GM23248 (cell line): Measurements from ENCODE around the gene ZEB1. TPM values are rescaled to one million over a fixed set of nuclear protein-coding genes. Genes with fewer than 3 reads are reported as not detected.
A peak's percentile ranks its signal among the peaks of the same experiment; 100 is the strongest.

Experiments
- DNase-seq: peaks from one replicate; pipeline ENCODE4 v3.0.0-alpha.2; 2015
- H2AFZ ChIP-seq: fragments of 200-600 bp; sonication (generic); 2 replicates; pipeline ENCODE4 v1.6.1; 2016; ENCODE audit warnings: antibody characterized with exemption
- H3F3A ChIP-seq: fragments of 200-600 bp; sonication (generic); 2 replicates; pipeline ENCODE4 v1.6.1; 2016; ENCODE audit warnings: mild to moderate bottlenecking, antibody characterized with exemption, mixed run types; ENCODE audit not compliant: insufficient read depth
- H3K27ac ChIP-seq: fragments of 200-600 bp; sonication (generic); 2 replicates; pipeline ENCODE4 v1.5.1; 2016; ENCODE audit warnings: mild to moderate bottlenecking
- H3K27me3 ChIP-seq: fragments of 200-600 bp; sonication (generic); replicated peaks from 2 replicates; pipeline ENCODE4 v1.6.1; 2016; ENCODE audit warnings: mild to moderate bottlenecking; ENCODE audit not compliant: insufficient read depth
- H3K36me3 ChIP-seq: fragments of 200-600 bp; sonication (generic); 2 replicates; pipeline ENCODE4 v1.6.1; 2016; ENCODE audit warnings: low read depth, mild to moderate bottlenecking
- H3K4me1 ChIP-seq: fragments of 200-600 bp; sonication (generic); 2 replicates; pipeline ENCODE4 v1.6.1; 2016; ENCODE audit warnings: mild to moderate bottlenecking; ENCODE audit not compliant: insufficient read depth
- H3K4me2 ChIP-seq: fragments of 200-600 bp; sonication (generic); one replicate; pipeline ENCODE4 v1.6.1; 2016; ENCODE audit warnings: mild to moderate bottlenecking; ENCODE audit not compliant: unreplicated experiment
- H3K4me3 ChIP-seq: fragments of 200-600 bp; sonication (generic); 2 replicates; pipeline ENCODE4 v1.5.1; 2016; ENCODE audit warnings: mild to moderate bottlenecking
- H3K79me2 ChIP-seq: fragments of 200-600 bp; sonication (generic); 2 replicates; pipeline ENCODE4 v1.6.1; 2016; ENCODE audit warnings: mild to moderate bottlenecking; ENCODE audit not compliant: insufficient read depth
- H3K9ac ChIP-seq: fragments of 200-600 bp; sonication (generic); 2 replicates; pipeline ENCODE4 v1.6.1; 2016; ENCODE audit warnings: mild to moderate bottlenecking
- H3K9me2 ChIP-seq: fragments of 200-600 bp; sonication (generic); 2 replicates; pipeline ENCODE4 v1.6.1; 2016; ENCODE audit warnings: mixed run types, mild to moderate bottlenecking, moderate library complexity; ENCODE audit not compliant: insufficient read depth
- H3K9me3 ChIP-seq: fragments of 200-600 bp; sonication (generic); one replicate; pipeline ENCODE4 v1.6.1; 2017; ENCODE audit warnings: low read depth
- H4K20me1 ChIP-seq: fragments of 200-600 bp; sonication (generic); 2 replicates; pipeline ENCODE4 v1.6.0; 2016; ENCODE audit not compliant: insufficient read depth
- EZH2 ChIP-seq: fragments of 200-600 bp; sonication (generic); IDR thresholded peaks from 2 replicates; pipeline ENCODE4 v1.6.1; 2018; ENCODE audit warnings: antibody characterized with exemption, mild to moderate bottlenecking; ENCODE audit not compliant: insufficient read depth, poor library complexity, severe bottlenecking
- EZH2phosphoT487 ChIP-seq: fragments of 200-600 bp; sonication (generic); IDR thresholded peaks from 2 replicates; pipeline ENCODE4 v1.6.1; 2018; ENCODE audit warnings: antibody characterized with exemption, moderate library complexity, mild to moderate bottlenecking, low read depth; ENCODE audit not compliant: insufficient read depth
- WGBS, 2 experiments: methylation state at CpG; one replicate each; pipeline ENCODE4 v1.1.6; 2015 to 2017; ENCODE audit warnings: low lambda C conversion rate in 2 of 2, low coverage in 1 of 2; ENCODE audit errors: missing lambda C conversion rate in 2 of 2; 5-methylcytosine and 5-hydroxymethylcytosine counted together
- in situ Hi-C: fragments of 300-500 bp; cut with MboI; formaldehyde crosslinking; loops from 2 replicates; pipeline ENCODE4 v1.15.0; 2020
- polyA plus RNA-seq: library from polyadenylated mRNA; unstranded; fragments of >200 nt; fragmentation: Nextera tagmentation; extraction: Ambion mirVana; gene quantifications from 2 replicates; pipeline ENCODE4 v1.2.1, GENCODE V29; 2016
- total RNA-seq: library from RNA; depleted of rRNA; stranded (reverse); fragments of >200 nt; shearing (Covaris generic); gene quantifications from 2 replicates; pipeline ENCODE4 v1.2.3, GENCODE V29; 2014

ZEB1 gene
- total and polyA plus RNA-seq, 2 experiments from 2014 or later, result 62.0 to 69.8 TPM

- no peaks in the 10 kb centered on the region for H3K9me3 ChIP-seq
- H3K27me3 ChIP-seq, result no peaks in the 10 kb centered on the region
- peaks cover 20% of the 10 kb centered on the region for H3K36me3 ChIP-seq
- H3K4me2 ChIP-seq, result no peak overlapping the region
- no peak for DNase-seq
- H3K4me1 ChIP-seq, result peaks cover 30% of the 10 kb centered on the region
- no peaks in the 10 kb centered on the region for H4K20me1 ChIP-seq
- no peak overlapping the region for H3K4me3 ChIP-seq
- peaks cover 100% of the 10 kb centered on the region for H3K79me2 ChIP-seq
- in situ Hi-C loops, result no loop called here
- H2AFZ ChIP-seq, result no peak overlapping the region
- H3K27ac ChIP-seq, result no peak overlapping the region
- H3F3A ChIP-seq, result peaks cover 30% of the 10 kb centered on the region; the same call in 1 of the 2 replicates
- H3K9ac ChIP-seq, result no peak overlapping the region
- WGBS, 2 experiments, result 83 to 89% methylated on average over 8 of the region's 8 CpGs
- H3K9me2 ChIP-seq, result no peaks in the 10 kb centered on the region
- TF ChIP-seq EZH2phosphoT487, result no peak
- TF ChIP-seq EZH2, result no peak
Measured at GRCh38 chr10:31383810-31384588, 65.0 kb downstream of the ZEB1 start.

DNA sequence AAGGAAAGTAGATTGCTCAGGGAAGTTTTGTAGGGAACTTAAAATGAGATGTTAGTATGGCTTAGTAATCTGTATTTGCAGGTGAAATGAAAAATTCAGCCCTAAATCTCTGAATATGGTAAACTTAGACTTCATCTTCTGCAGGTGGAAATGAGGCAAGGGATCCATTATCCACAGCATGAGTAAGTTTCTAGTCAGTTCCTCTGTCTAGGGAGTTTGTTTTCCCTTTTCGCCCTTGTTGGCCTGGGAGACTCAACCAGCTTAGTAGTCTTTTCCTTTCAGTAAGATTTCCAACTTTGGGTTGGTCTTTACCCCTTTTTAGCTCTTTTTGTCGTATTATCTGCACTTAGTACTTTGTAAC lies 65.6 kb downstream of the ZEB1 start:
- DNase-seq, result peak; percentile 34
- no peak overlapping the region for H3K4me2 ChIP-seq

DNA sequence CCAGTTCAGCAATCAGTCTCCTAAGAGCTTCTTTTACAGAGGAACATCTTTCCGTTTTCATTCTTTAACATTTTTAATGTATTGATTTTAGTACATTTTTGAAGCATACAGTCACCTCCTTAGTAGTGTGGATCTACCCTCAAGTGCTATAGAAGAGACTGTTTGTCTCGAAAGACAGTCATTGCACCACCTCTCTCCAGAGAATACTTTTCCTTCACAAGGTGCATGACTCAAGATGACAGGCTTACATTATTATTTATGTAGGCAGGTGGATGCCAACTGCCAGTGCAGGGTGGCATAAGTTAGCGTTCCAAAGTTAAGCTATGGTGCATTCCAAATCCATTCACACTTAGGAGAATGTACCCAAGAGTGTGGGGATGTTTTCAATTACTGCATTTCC lies 71.8 kb downstream of the ZEB1 start:
- Histone ChIP-seq H3K4me2 (no peak overlapping the region), H3K9me2 (no peaks in the 10 kb centered on the region), H3K4me3 (no peak overlapping the region), H3K9ac (no peak overlapping the region), H3K36me3 (peaks cover 41% of the 10 kb centered on the region), H3K27ac (no peak overlapping the region), H2AFZ (no peak overlapping the region), H3K9me3 (no peaks in the 10 kb centered on the region), H3F3A (peaks cover 6% of the 10 kb centered on the region; the same call in 1 of the 2 replicates), H4K20me1 (no peaks in the 10 kb centered on the region), H3K27me3 (no peaks in the 10 kb centered on the region), H3K4me1 (peaks cover 5% of the 10 kb centered on the region), H3K79me2 (peaks cover 100% of the 10 kb centered on the region)
- no peak for DNase-seq
- no peak for TF ChIP-seq EZH2phosphoT487
- TF ChIP-seq EZH2, result no peak
- in situ Hi-C loops, result no loop called here
- WGBS, 2 experiments, result 85 to 93% methylated on average over 3 of the region's 3 CpGs

More for the DNA sequence above, 65.6 kb downstream of the ZEB1 start:
- Histone ChIP-seq H3K9ac (no peak overlapping the region), H3K79me2 (peaks cover 100% of the 10 kb centered on the region), H3K4me3 (no peak overlapping the region), H3K4me1 (peaks cover 30% of the 10 kb centered on the region), H2AFZ (no peak overlapping the region), H3K36me3 (peaks cover 25% of the 10 kb centered on the region), H3K27ac (peak overlapping the region; percentile 21; the same call in 1 of the 2 replicates), H4K20me1 (no peaks in the 10 kb centered on the region), H3K9me2 (no peaks in the 10 kb centered on the region), H3F3A (peaks cover 30% of the 10 kb centered on the region; the same call in 1 of the 2 replicates), H3K9me3 (no peaks in the 10 kb centered on the region), H3K27me3 (no peaks in the 10 kb centered on the region)
- TF ChIP-seq EZH2, result no peak
- in situ Hi-C loops, result no loop called here
- 86 to 88% methylated on average over 2 of the region's 2 CpGs for WGBS, 2 experiments

DNA sequence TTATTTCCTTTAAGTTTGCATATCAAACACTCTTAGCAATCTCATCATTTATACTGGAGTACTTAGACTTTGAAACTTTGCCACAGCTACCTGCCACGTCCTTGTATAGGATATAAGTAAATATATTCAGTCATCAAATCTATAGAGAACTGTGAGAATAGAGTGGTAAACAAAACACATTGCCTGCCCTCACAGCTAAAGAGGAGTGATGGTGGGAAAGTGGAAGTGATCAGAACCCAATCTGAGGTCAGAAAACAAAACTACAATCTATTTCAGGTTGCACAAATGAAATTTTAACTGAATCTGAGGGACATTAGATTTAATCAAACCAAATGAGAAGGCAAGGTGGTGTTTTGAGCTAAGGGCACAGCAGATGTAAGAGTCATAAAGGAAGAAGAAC lies 74.8 kb downstream of the ZEB1 start:
- 95 to 100% methylated on average over 1 of the region's 1 CpG for WGBS, 2 experiments
- DNase-seq, result no peak
- no peak overlapping the region for H3K9ac ChIP-seq
- no peaks in the 10 kb centered on the region for H3K9me2 ChIP-seq
- H3F3A ChIP-seq, result peaks cover 3% of the 10 kb centered on the region; the same call in 1 of the 2 replicates
- H3K27me3 ChIP-seq, result no peaks in the 10 kb centered on the region
- H3K4me2 ChIP-seq, result no peak overlapping the region
- no peaks in the 10 kb centered on the region for H4K20me1 ChIP-seq
- H3K36me3 ChIP-seq, result peaks cover 27% of the 10 kb centered on the region
- H3K27ac ChIP-seq, result no peak overlapping the region
- H2AFZ ChIP-seq, result no peak overlapping the region
- H3K79me2 ChIP-seq, result peaks cover 98% of the 10 kb centered on the region
- no peaks in the 10 kb centered on the region for H3K9me3 ChIP-seq
- TF ChIP-seq EZH2phosphoT487 (no peak), EZH2 (no peak)
- in situ Hi-C loops, result no loop called here
- H3K4me1 ChIP-seq, result peaks cover 8% of the 10 kb centered on the region
- H3K4me3 ChIP-seq, result no peak overlapping the region
